GM18505 (cell line): ENCODE measurements around the gene SPACA5B.
"Not testable (repeated sequence)": the region's sequence is repeated elsewhere in the genome, so short reads cannot be mapped to it uniquely, and the experiment has no call there.

Experiments used
- ATAC-seq: cut with Tn5 transposase; IDR thresholded peaks from one replicate; pipeline ENCODE4 v1.9.1; 2021; ENCODE audit not compliant: unreplicated experiment
- POLR2A ChIP-seq: IDR thresholded peaks from 4 replicates; pipeline ENCODE4 v1.6.1; 2011; ENCODE audit warnings: borderline replicate concordance; ENCODE audit not compliant: insufficient read depth, insufficient read length; ENCODE audit errors: extremely low read depth

The SPACA5B gene

GRCh38 chrX:48130326-48130725, at the start of gene SPACA5B:
SPACA5B (plus strand) TSS chrX:48130626; CDS start chrX:48130688, 62 bp downstream.
- not testable (repeated sequence) for ATAC-seq

- no peak for TF ChIP-seq POLR2A
- no peak for ATAC-seq
These were observed 47.2 kb upstream of the SPACA5B start for GRCh38 chrX:48083212-48083611.

GRCh38 chrX:48083706-48084105, 46.7 kb upstream of the SPACA5B start:
- no peak for TF ChIP-seq POLR2A
- no peak for ATAC-seq

GRCh38 chrX:48086082-48086481, 44.3 kb upstream of the SPACA5B start:
- no peak for ATAC-seq
- no peak for TF ChIP-seq POLR2A

GRCh38 chrX:48090123-48090522, 40.3 kb upstream of the SPACA5B start:
- no peak for ATAC-seq
- no peak for TF ChIP-seq POLR2A

- not testable (repeated sequence) for ATAC-seq
These were observed 37.9 kb upstream of the SPACA5B start for GRCh38 chrX:48092558-48092957.

- no peak for ATAC-seq
- no peak for TF ChIP-seq POLR2A
These were observed 29.0 kb upstream of the SPACA5B start for GRCh38 chrX:48101443-48101842.

GRCh38 chrX:48102874-48103374, 27.5 kb upstream of the SPACA5B start:
- TF ChIP-seq POLR2A, result no peak

GRCh38 chrX:48107717-48108116, 22.7 kb upstream of the SPACA5B start:
- no peak for TF ChIP-seq POLR2A
- no peak for ATAC-seq

More at GRCh38 chrX:48102874-48103374, 27.5 kb upstream of the SPACA5B start:
- ATAC-seq, result no peak

GRCh38 chrX:48125286-48125685, 5.1 kb upstream of the SPACA5B start:
- ATAC-seq, result not testable (repeated sequence)

- not testable (repeated sequence) for ATAC-seq
These were observed 1.9 kb downstream of the SPACA5B start for GRCh38 chrX:48132308-48132844.

- ATAC-seq, result not testable (repeated sequence)
These were observed 8.7 kb downstream of the SPACA5B start for GRCh38 chrX:48139076-48139475.

GRCh38 chrX:48141810-48142508, 11.5 kb downstream of the SPACA5B start:
- ATAC-seq, result not testable (repeated sequence)

- not testable (repeated sequence) for ATAC-seq
These were observed 12.3 kb downstream of the SPACA5B start for GRCh38 chrX:48142697-48143096.

GRCh38 chrX:48153769-48154168, 23.3 kb downstream of the SPACA5B start:
- TF ChIP-seq POLR2A, result no peak
- ATAC-seq, result no peak

- TF ChIP-seq POLR2A, result no peak
- no peak for ATAC-seq
These were observed 24.4 kb downstream of the SPACA5B start for GRCh38 chrX:48154796-48155195.
